CD4-positive, alpha-beta T cell (primary cell): ENCODE data around the gene TUBB4B. TPM values are rescaled to one million over a fixed set of nuclear protein-coding genes. Genes with fewer than 3 reads are reported as not detected.

Experiments used
- ATAC-seq: fragments of 200-7000 bp; cut with Tn5 transposase; one replicate; pipeline ENCODE4 v1.10.0; 2022; ENCODE audit warnings: mild to moderate bottlenecking; ENCODE audit not compliant: poor library complexity
- CTCF ChIA-PET: fragments of 350-600 bp; sonication (Branson Sonifier 250); formaldehyde crosslinking; loops from one replicate; lab custom pipeline; 2021; ENCODE audit warnings: antibody characterized with exemption, inconsistent platforms; lab: Charles Lee
- POLR2A ChIA-PET: fragments of 350-600 bp; sonication (Branson Sonifier 250); formaldehyde crosslinking; loops from one replicate; lab custom pipeline; 2021; ENCODE audit warnings: antibody characterized with exemption, inconsistent platforms; lab: Charles Lee
- DNase-seq, 14 experiments: peaks; one replicate each; pipeline ENCODE4 v3.0.0-alpha.2; 2013 to 2020; ENCODE audit warnings: mixed read lengths in 2 of 14
- H3K27ac ChIP-seq, 2 donors: one replicate each; pipeline versions ENCODE4 v1.5.1 to v1.7.0; 2013; ENCODE audit warnings: low read length in 2 of 2, low read depth in 1 of 2, mild to moderate bottlenecking in 1 of 2
- H3K27me3 ChIP-seq, 2 experiments: 1 replicate in 1 of 2; 2 replicates in 1 of 2; pipeline versions ENCODE4 v1.6.1 to v1.7.0; 2013; ENCODE audit warnings: low read length in 2 of 2, control low read depth in 1 of 2, mild to moderate bottlenecking in 1 of 2, moderate library complexity in 1 of 2; ENCODE audit not compliant: insufficient read depth in 2 of 2, control insufficient read depth in 1 of 2
- H3K36me3 ChIP-seq: one replicate; pipeline ENCODE4 v1.6.1; 2013; ENCODE audit warnings: low read length, control low read depth; ENCODE audit not compliant: insufficient read depth
- H3K4me1 ChIP-seq: one replicate; pipeline ENCODE4 v1.6.1; 2013; ENCODE audit warnings: low read length, control low read depth; ENCODE audit not compliant: insufficient read depth
- H3K4me3 ChIP-seq: one replicate; pipeline ENCODE4 v1.5.1; 2013; ENCODE audit warnings: mild to moderate bottlenecking, low read length, moderate library complexity
- H3K9me3 ChIP-seq, 2 experiments: 1 replicate in 1 of 2; 2 replicates in 1 of 2; pipeline versions ENCODE4 v1.6.1 to v1.7.0; 2013; ENCODE audit warnings: low read length in 2 of 2, mild to moderate bottlenecking in 2 of 2, control low read depth in 1 of 2, moderate library complexity in 1 of 2; ENCODE audit not compliant: control insufficient read depth in 1 of 2, insufficient read depth in 1 of 2
- H3K27ac Mint-ChIP-seq: one replicate; pipeline ENCODE4 v1.8.0; 2020; ENCODE audit warnings: mixed read lengths
- H3K27me3 Mint-ChIP-seq: one replicate; pipeline ENCODE4 v1.8.0; 2021; ENCODE audit warnings: mixed read lengths
- H3K36me3 Mint-ChIP-seq: one replicate; pipeline ENCODE4 v1.8.0; 2021; ENCODE audit warnings: low read depth, mixed read lengths
- H3K4me1 Mint-ChIP-seq: one replicate; pipeline ENCODE4 v1.8.0; 2021; ENCODE audit warnings: low read depth, mixed read lengths
- H3K4me3 Mint-ChIP-seq: one replicate; pipeline ENCODE4 v1.8.0; 2020; ENCODE audit warnings: mild to moderate bottlenecking, mixed read lengths
- H3K9me3 Mint-ChIP-seq: one replicate; pipeline ENCODE4 v1.8.0; 2020; ENCODE audit warnings: mixed read lengths
- intact Hi-C, 2 experiments: fragments of 100-400 bp; cut with DNase I in 1 of 2; cut with micrococcal nuclease in 1 of 2; formaldehyde crosslinking; loops; one replicate each; pipeline versions ENCODE4 v1.15.1 to v1.9.0; 2023 to 2025; cut with DNase I, micrococcal nuclease
- total RNA-seq, 174 experiments: library from RNA in 2 of 174; stranded (reverse) in 2 of 174; gene quantifications; one replicate each; pipeline ENCODE4 v1.2.3 and lab custom pipeline; 2021 to 2026
- TF ChIP-seq, protein P1 (sequence below): fragments of 200-600 bp; IDR thresholded peaks from one replicate; pipeline ENCODE4 v1.8.0; 2022; ENCODE audit warnings: antibody characterized with exemption, mild to moderate bottlenecking

Gene TUBB4B
- total RNA-seq, 2 experiments from 2014 or later, result 93.8 to 98.2 TPM

DNA sequence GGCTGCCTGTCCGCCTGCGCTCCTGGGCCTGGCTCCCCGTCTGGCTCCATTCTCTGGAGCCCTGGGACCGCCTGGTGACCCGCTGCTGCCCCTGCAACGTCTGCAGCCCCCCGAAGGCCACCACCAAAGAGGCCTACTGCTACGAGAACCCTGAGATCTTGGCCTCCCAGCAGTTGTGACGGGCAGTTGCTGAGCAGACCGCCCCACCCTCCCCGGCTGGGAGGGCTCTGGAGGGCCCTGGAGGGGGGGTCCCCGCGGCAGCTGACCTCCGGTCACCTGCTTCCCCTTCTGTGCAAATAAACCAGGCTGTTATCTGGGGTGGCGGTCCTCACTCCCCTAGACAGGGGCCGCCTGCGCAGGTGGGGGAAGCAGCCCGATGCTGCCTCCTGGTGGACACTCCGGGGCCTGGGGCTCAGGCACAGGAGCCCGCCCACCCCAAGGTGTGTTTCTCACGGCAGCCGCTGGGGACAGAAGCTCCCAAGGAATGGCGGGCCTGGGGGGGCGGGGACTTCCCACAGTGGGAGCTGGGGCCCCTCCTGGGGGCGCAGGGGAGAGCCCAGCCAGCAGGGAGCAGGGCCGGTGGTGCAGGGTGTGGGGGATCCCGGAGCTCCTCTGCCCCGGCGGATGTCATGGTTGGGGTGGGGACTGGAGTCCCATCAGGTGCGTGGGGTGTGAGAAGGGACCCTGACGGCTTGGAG is 4.7 kb upstream of the TUBB4B start:
- H3K36me3 Mint-ChIP-seq, result peaks cover 6% of the 10 kb centered on the region
- Histone ChIP-seq H3K27me3 (no peaks in the 10 kb centered on the region), H3K9me3 (peaks cover 0 to 6% of the 10 kb centered on the region in 2 experiments), H3K27ac (no peak overlapping the region), H3K4me3 (peak overlapping the region; percentile 7), H3K4me1 (peaks cover 47% of the 10 kb centered on the region), H3K36me3 (no peaks in the 10 kb centered on the region)
- DNase-seq (peak; percentile 85 to 95 (median 89)), ATAC-seq (peak; percentile 46)
- no peaks in the 10 kb centered on the region for H3K9me3 Mint-ChIP-seq
- TF ChIP-seq, protein P1, sequence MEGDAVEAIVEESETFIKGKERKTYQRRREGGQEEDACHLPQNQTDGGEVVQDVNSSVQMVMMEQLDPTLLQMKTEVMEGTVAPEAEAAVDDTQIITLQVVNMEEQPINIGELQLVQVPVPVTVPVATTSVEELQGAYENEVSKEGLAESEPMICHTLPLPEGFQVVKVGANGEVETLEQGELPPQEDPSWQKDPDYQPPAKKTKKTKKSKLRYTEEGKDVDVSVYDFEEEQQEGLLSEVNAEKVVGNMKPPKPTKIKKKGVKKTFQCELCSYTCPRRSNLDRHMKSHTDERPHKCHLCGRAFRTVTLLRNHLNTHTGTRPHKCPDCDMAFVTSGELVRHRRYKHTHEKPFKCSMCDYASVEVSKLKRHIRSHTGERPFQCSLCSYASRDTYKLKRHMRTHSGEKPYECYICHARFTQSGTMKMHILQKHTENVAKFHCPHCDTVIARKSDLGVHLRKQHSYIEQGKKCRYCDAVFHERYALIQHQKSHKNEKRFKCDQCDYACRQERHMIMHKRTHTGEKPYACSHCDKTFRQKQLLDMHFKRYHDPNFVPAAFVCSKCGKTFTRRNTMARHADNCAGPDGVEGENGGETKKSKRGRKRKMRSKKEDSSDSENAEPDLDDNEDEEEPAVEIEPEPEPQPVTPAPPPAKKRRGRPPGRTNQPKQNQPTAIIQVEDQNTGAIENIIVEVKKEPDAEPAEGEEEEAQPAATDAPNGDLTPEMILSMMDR, result peak; percentile 99
- POLR2A ChIA-PET, result interaction anchor here (0.6 to 1.3 kb wide), 9 partner anchors 13 to 370 kb away, joined by 3 to 9 read pairs (median 5); partner anchors contain the start of genes EDF1, NELFB and TPRN
- H3K27ac Mint-ChIP-seq, result no peak overlapping the region
- H3K27me3 Mint-ChIP-seq, result peaks cover 6% of the 10 kb centered on the region
- CTCF ChIA-PET, result interaction anchor here (0.5 to 1.8 kb wide), 36 partner anchors 8 to 1393 kb away, joined by 3 to 18 read pairs (median 4); partner anchors contain the start of genes MAN1B1, NELFB, NPDC1 and NRARP
- peaks cover 10% of the 10 kb centered on the region for H3K4me1 Mint-ChIP-seq
- no peak overlapping the region for H3K4me3 Mint-ChIP-seq
- intact Hi-C loops, result loop anchor here (1.0 to 5.0 kb wide), 5 partner anchors 26 to 449 kb away; partner anchors contain the start of genes ANAPC2 (in 1 of the 2) and SSNA1 (in 1 of the 2)

DNA sequence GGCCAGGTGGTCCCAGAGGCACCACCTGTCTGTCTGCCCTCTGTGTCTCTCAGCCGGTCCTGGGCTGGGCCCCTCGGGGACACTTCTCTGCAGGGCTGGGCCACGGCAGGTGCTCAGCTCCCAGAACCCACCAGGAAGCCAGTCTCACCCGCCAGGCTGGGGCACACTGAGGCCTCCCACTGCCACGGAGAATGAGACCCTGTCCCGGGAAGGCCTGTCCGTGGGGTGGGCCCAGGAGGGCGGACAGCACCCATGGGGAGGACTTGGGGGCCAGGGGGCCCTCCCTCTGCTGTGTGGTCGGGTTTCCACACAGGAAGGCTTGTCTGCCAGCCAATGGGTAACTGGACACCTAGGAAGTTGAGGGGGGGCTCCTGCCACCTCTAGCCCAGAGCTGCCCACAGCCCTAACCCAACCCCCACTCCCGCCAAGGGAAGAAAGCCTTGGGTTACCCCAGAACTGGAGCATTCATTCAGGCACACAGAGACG is 4.1 kb upstream of the TUBB4B start:
- POLR2A ChIA-PET, result interaction anchor here (0.7 to 1.3 kb wide), 7 partner anchors 13 to 122 kb away, joined by 3 to 9 read pairs (median 5); partner anchors contain the start of genes NELFB and TPRN
- peaks cover 0 to 3% of the 10 kb centered on the region in 2 experiments for H3K9me3 ChIP-seq
- no peak overlapping the region for H3K27ac ChIP-seq
- intact Hi-C loops, result loop anchor here (1.0 to 5.0 kb wide), 5 partner anchors 26 to 450 kb away; partner anchors contain the start of genes ANAPC2 (in 1 of the 2) and SSNA1 (in 1 of the 2)
- ATAC-seq, result no peak
- Mint-ChIP-seq H3K4me3 (no peak overlapping the region), H3K9me3 (no peaks in the 10 kb centered on the region), H3K4me1 (peaks cover 10% of the 10 kb centered on the region), H3K27me3 (peaks cover 6% of the 10 kb centered on the region), H3K27ac (no peak overlapping the region), H3K36me3 (peaks cover 6% of the 10 kb centered on the region)
- no peaks in the 10 kb centered on the region for H3K27me3 ChIP-seq
- H3K36me3 ChIP-seq, result peaks cover 2% of the 10 kb centered on the region
- CTCF ChIA-PET, result interaction anchor here (0.5 to 1.8 kb wide), 35 partner anchors 8 to 1394 kb away, joined by 3 to 18 read pairs (median 5); partner anchors contain the start of genes MAN1B1, NELFB, NPDC1 and NRARP
- DNase-seq, result no peak
- TF ChIP-seq, protein P1, result no peak
- peaks cover 52% of the 10 kb centered on the region for H3K4me1 ChIP-seq
- peak overlapping the region; percentile 7 for H3K4me3 ChIP-seq

DNA sequence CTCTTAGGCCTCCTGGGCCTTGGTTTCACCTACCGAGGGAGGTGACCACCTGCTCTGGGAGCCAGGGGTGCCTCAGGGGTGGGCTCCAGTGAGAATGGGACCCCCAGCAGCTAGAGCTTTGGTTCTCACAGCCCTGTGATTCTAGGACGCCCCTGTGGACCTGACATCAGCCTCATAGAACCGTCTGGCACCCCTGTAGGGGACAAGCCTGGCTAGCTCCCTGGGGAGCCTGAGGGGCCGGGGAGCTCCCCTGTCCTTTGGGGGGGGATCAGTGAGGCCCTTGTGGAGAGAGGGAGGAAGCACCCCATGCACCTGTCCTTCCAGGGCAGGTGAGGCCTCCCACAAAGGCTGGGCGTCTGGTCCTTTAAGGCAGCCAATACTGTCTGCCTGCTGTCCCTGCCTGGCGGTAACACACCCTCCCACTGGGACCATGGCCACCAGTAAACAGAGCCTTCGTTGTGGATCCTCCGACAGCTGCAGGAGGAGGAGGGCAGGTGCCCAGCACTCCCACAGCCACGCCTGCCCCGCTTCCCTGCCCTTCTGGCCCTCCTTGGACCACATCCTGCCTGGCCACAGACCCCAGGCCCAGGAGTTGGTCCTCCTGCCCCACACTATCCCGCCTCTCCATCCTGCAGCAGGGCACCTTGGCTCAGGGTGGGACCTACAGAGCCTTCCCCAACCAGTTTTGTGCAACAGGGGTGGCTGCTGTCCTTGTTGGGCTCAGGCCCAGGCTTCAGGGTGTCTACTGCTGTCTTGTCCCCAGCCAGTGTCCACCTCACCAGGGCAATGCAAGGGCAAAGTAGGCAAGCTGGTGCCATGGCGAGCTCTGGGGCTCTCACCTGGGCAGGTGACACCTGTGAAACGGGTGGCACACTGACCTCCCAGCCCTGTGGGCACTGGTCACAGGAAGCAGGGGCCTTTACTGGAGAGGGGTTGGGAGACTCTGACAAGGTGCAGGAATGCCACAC is 3.0 kb upstream of the TUBB4B start:
- CTCF ChIA-PET, result no interaction called here

More for the DNA sequence above, 3.0 kb upstream of the TUBB4B start:
- intact Hi-C loops, result loop anchor here (2.0 to 5.0 kb wide), 4 partner anchors 25 to 451 kb away; partner anchors contain the start of genes ANAPC2 (in 1 of the 2) and SSNA1 (in 1 of the 2)
- Mint-ChIP-seq H3K36me3 (peaks cover 15% of the 10 kb centered on the region), H3K27me3 (peaks cover 6% of the 10 kb centered on the region), H3K9me3 (no peaks in the 10 kb centered on the region), H3K4me3 (no peak overlapping the region), H3K4me1 (peaks cover 17% of the 10 kb centered on the region), H3K27ac (no peak overlapping the region)
- Histone ChIP-seq H3K4me1 (peaks cover 63% of the 10 kb centered on the region), H3K27me3 (no peaks in the 10 kb centered on the region), H3K9me3 (no peaks in the 10 kb centered on the region), H3K36me3 (peaks cover 13% of the 10 kb centered on the region), H3K4me3 (no peak overlapping the region), H3K27ac (no peak overlapping the region)
- no peak for ATAC-seq
- no peak for DNase-seq
- TF ChIP-seq, protein P1, result no peak
- POLR2A ChIA-PET, result interaction anchor here (1.8 kb wide), 1 partner anchor 108 kb away, joined by 4 read pairs; no protein-coding TSS in a partner anchor
